HEK293 (cell line): ENCODE measurements around the gene R3HDM2.

Experiments
- CTCF ChIA-PET: fragments of 350-600 bp; formaldehyde crosslinking; extraction: SDS; loops from one replicate; lab custom pipeline; 2021; ENCODE audit warnings: antibody characterized with exemption; lab: Yijun Ruan, JAX
- POLR2A ChIA-PET: fragments of 300-600 bp; formaldehyde crosslinking; extraction: SDS; loops from one replicate; lab custom pipeline; 2020; ENCODE audit warnings: antibody characterized with exemption, inconsistent platforms; lab: Yijun Ruan, JAX
- H3K27ac ChIP-seq: fragments of 200-500 bp; sonication (Bioruptor generic); 2 replicates; pipeline ENCODE4 v1.5.1; 2014; ENCODE audit warnings: low read depth, low read length, control low read depth, inconsistent platforms; ENCODE audit errors: extremely low read depth
- H3K36me3 ChIP-seq, 2 experiments: fragments of 200-500 bp in 1 of 2; sonication (Bioruptor generic) in 1 of 2; 1 replicate in 1 of 2; 2 replicates in 1 of 2; pipeline ENCODE4 v1.5.1; 2014 to 2017; ENCODE audit warnings: inconsistent platforms in 2 of 2, low read length in 2 of 2; ENCODE audit not compliant: control insufficient read depth in 2 of 2, insufficient read depth in 1 of 2
- H3K4me1 ChIP-seq: fragments of 200-500 bp; sonication (Bioruptor generic); 2 replicates; pipeline ENCODE4 v1.5.1; 2014; ENCODE audit warnings: mild to moderate bottlenecking, low read length, inconsistent platforms; ENCODE audit not compliant: control insufficient read depth, insufficient read depth
- H3K4me3 ChIP-seq: 2 replicates; pipeline ENCODE4 v1.5.1; 2011; ENCODE audit warnings: low read depth, mild to moderate bottlenecking, control low read depth, low read length, moderate library complexity
- H3K9me3 ChIP-seq: fragments of 200-500 bp; sonication (Bioruptor generic); 2 replicates; pipeline ENCODE4 v1.5.1; 2014; ENCODE audit warnings: low read depth, low read length, inconsistent platforms; ENCODE audit not compliant: control insufficient read depth, insufficient read depth
- EGR2 ChIP-seq: fragments of 450-650 bp; formaldehyde crosslinking; IDR thresholded peaks from 2 replicates; pipeline ENCODE4 v1.5.1; 2016; ENCODE audit warnings: low read depth, missing biosample characterization, missing genetic modification characterization
- ELK4 ChIP-seq: IDR thresholded peaks from 2 replicates; pipeline ENCODE4 v1.6.1; 2011; ENCODE audit warnings: mild to moderate bottlenecking, low read depth, low read length, borderline replicate concordance
- GLI4 ChIP-seq: fragments of 450-650 bp; formaldehyde crosslinking; IDR thresholded peaks from 2 replicates; pipeline ENCODE4 v1.5.1; 2016; ENCODE audit warnings: missing biosample characterization, missing genetic modification characterization
- HIC1 ChIP-seq: fragments of 450-650 bp; formaldehyde crosslinking; IDR thresholded peaks from 2 replicates; pipeline ENCODE4 v1.5.1; 2016; ENCODE audit warnings: missing biosample characterization, missing genetic modification characterization
- INSM2 ChIP-seq: fragments of 450-650 bp; formaldehyde crosslinking; IDR thresholded peaks from 2 replicates; pipeline ENCODE4 v1.5.1; 2016; ENCODE audit warnings: missing biosample characterization, missing genetic modification characterization
- PRDM10 ChIP-seq: fragments of 450-650 bp; formaldehyde crosslinking; IDR thresholded peaks from 2 replicates; pipeline ENCODE4 v1.5.1; 2016; ENCODE audit warnings: missing biosample characterization, missing genetic modification characterization
- PRDM2 ChIP-seq: fragments of 450-650 bp; formaldehyde crosslinking; IDR thresholded peaks from 2 replicates; pipeline ENCODE4 v1.5.1; 2016; ENCODE audit warnings: missing biosample characterization, missing genetic modification characterization, borderline replicate concordance
- SETDB1 ChIP-seq: IDR thresholded peaks from one replicate; pipeline ENCODE4 v1.6.1; 2017; ENCODE audit warnings: mild to moderate bottlenecking, low read length, moderate library complexity, mixed read lengths; ENCODE audit not compliant: insufficient read length
- ZBTB44 ChIP-seq: fragments of 450-650 bp; IDR thresholded peaks from 2 replicates; pipeline ENCODE4 v1.5.1; 2018; ENCODE audit warnings: missing biosample characterization, mild to moderate bottlenecking, missing genetic modification characterization
- ZBTB8A ChIP-seq: fragments of 450-650 bp; formaldehyde crosslinking; IDR thresholded peaks from 2 replicates; pipeline ENCODE4 v1.5.1; 2016; ENCODE audit warnings: missing biosample characterization, missing genetic modification characterization
- ZFHX2 ChIP-seq: fragments of 450-650 bp; formaldehyde crosslinking; conservative IDR thresholded peaks from 2 replicates; pipeline ENCODE4 v1.5.1; 2016; ENCODE audit warnings: missing biosample characterization, missing genetic modification characterization
- ZIC2 ChIP-seq: fragments of 450-650 bp; formaldehyde crosslinking; IDR thresholded peaks from 2 replicates; pipeline ENCODE4 v1.5.1; 2016; ENCODE audit warnings: missing biosample characterization, missing genetic modification characterization
- ZNF138 ChIP-seq: fragments of 450-650 bp; formaldehyde crosslinking; IDR thresholded peaks from 2 replicates; pipeline ENCODE4 v1.5.1; 2016; ENCODE audit warnings: missing biosample characterization, missing genetic modification characterization, borderline replicate concordance
- ZNF140 ChIP-seq: fragments of 450-650 bp; formaldehyde crosslinking; IDR thresholded peaks from 2 replicates; pipeline ENCODE4 v1.5.1; 2016; ENCODE audit warnings: missing biosample characterization, missing genetic modification characterization
- ZNF248 ChIP-seq: fragments of 450-650 bp; formaldehyde crosslinking; IDR thresholded peaks from 2 replicates; pipeline ENCODE4 v1.5.1; 2017; ENCODE audit warnings: missing biosample characterization, missing genetic modification characterization
- ZNF341 ChIP-seq: fragments of 450-650 bp; formaldehyde crosslinking; IDR thresholded peaks from 2 replicates; pipeline ENCODE4; 2016; ENCODE audit warnings: low read depth, missing biosample characterization, missing genetic modification characterization
- ZNF549 ChIP-seq: fragments of 450-650 bp; IDR thresholded peaks from 2 replicates; pipeline ENCODE4 v1.5.1; 2018; ENCODE audit warnings: missing biosample characterization, missing genetic modification characterization, mild to moderate bottlenecking, inconsistent platforms, moderate library complexity
- ZNF558 ChIP-seq: fragments of 450-650 bp; formaldehyde crosslinking; IDR thresholded peaks from 2 replicates; pipeline ENCODE4 v1.5.1; 2016; ENCODE audit warnings: missing biosample characterization, missing genetic modification characterization
- ZNF623 ChIP-seq: fragments of 450-650 bp; formaldehyde crosslinking; IDR thresholded peaks from 2 replicates; pipeline ENCODE4 v1.5.1; 2016; ENCODE audit warnings: missing biosample characterization, missing genetic modification characterization
- ZXDB ChIP-seq: fragments of 450-650 bp; formaldehyde crosslinking; IDR thresholded peaks from 2 replicates; pipeline ENCODE4 v1.5.1; 2016; ENCODE audit warnings: missing biosample characterization, missing genetic modification characterization

Gene R3HDM2

GRCh38 chr12:57222286-57223190, 208.3 kb downstream of the R3HDM2 start:
- ChIA-PET CTCF (interaction anchor here (2.0 to 13.7 kb wide), 2 partner anchors 9 to 17 kb away, joined by 7 to 192 read pairs; a partner anchor contains a TSS), POLR2A (interaction anchor here (0.8 kb wide), 1 partner anchor 11 kb away, joined by 3 read pairs; no protein-coding TSS in a partner anchor)
- Histone ChIP-seq H3K36me3 (no peaks in the 10 kb centered on the region), H3K4me3 (no peak overlapping the region), H3K27ac (no peak overlapping the region), H3K9me3 (no peaks in the 10 kb centered on the region), H3K4me1 (peaks cover 2% of the 10 kb centered on the region; the same call in 1 of the 2 replicates)
- TF ChIP-seq PRDM10 (tag by site-specific recombination) (peak; percentile 43; the same call in 1 of the 2 replicates), ZNF549 (tag by site-specific recombination) (no peak), ZNF623 (tag by site-specific recombination) (no peak), ZNF248 (tag by site-specific recombination) (no peak), ZXDB (tag by site-specific recombination) (no peak), ZFHX2 (peak; percentile 93), ZNF341 (peak; percentile 60), PRDM2 (tag by site-specific recombination) (no peak), ZBTB44 (no peak), ZIC2 (no peak), EGR2 (peak; percentile 93), SETDB1 (no peak), GLI4 (tag by site-specific recombination) (no peak), INSM2 (tag by site-specific recombination) (no peak), ZNF140 (tag by site-specific recombination) (no peak), ELK4 (no peak), ZBTB8A (no peak), ZNF558 (no peak), HIC1 (no peak), ZNF138 (tag by site-specific recombination) (no peak)
